Measurements from ENCODE around the gene NETO2.

The NETO2 gene

GRCh38 chr16:47047524-47048203 is 96.1 kb downstream of the NETO2 start:
- DNase-seq (ENCODE audit: low read depth in 4 of 4, low spot score in 1 of 4) = no peak

GRCh38 chr16:47046726-47047523 is 96.8 kb downstream of the NETO2 start:
- no peak for DNase-seq (ENCODE audit: low read depth in 4 of 4, low spot score in 1 of 4)

- DNase-seq (ENCODE audit: low read depth in 4 of 4, low spot score in 1 of 4) = no peak
These were observed 98.3 kb downstream of the NETO2 start for GRCh38 chr16:47045459-47045858.

GRCh38 chr16:47045023-47045422 is 98.7 kb downstream of the NETO2 start:
- DNase-seq (ENCODE audit: low read depth in 4 of 4, low spot score in 1 of 4) = no peak

GRCh38 chr16:47043970-47044684 is 99.6 kb downstream of the NETO2 start:
- DNase-seq (ENCODE audit: low read depth in 4 of 4, low spot score in 1 of 4) = no peak

DNA sequence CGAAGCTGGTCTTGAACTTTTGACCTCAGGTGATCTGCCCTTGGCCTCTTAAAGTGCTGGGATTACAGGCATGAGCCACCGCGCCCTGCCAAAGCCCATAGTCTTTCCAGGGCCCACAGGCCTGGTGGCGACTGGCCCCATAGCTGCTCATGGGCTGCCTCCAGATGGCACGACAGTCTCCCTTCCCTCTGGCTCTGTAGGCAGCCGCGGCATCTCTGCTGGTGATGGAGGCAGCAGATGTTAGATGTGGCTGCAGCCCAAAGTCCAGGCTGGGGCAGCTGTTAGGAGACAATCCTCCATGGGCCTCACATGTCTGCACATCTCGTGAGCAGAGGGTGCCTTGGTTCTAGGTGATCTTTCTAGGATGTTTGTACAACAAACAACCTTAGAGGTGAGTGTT is 100.5 kb downstream of the NETO2 start:
- no peak for DNase-seq (ENCODE audit: low read depth in 4 of 4, low spot score in 1 of 4)

- peak; percentile 84 to 93 (median 85) for DNase-seq (ENCODE audit: low read depth in 4 of 4, low spot score in 1 of 4)
These were observed 105.8 kb downstream of the NETO2 start for GRCh38 chr16:47037746-47038458.

GRCh38 chr16:47037396-47037745 is 106.4 kb downstream of the NETO2 start:
- peak in 3 of 4 experiments; percentile 6 to 25 (median 11) for DNase-seq (ENCODE audit: low read depth in 4 of 4, low spot score in 1 of 4)

GRCh38 chr16:47036201-47036600 is 107.5 kb downstream of the NETO2 start:
- DNase-seq (ENCODE audit: low read depth in 4 of 4, low spot score in 1 of 4) = no peak

DNA sequence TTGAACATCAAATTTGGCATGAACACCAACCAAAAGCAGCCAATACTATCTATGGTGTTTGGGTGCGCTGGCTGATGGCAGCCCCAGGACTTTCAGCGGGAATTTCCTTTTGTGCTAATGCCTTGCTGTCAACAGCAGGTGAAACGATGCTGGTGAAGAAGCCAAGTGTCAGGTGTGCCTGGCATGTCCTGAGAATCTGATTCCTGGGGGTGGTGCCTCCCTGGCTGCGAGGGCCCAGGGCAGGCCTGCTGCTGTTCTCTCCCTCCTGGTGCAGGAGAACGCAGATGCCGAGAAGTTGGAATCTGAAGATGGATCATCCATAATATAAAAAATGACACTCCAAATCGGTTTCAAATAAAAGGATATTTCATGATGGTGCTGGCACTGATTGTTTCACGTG is 108.3 kb downstream of the NETO2 start:
- no peak for DNase-seq (ENCODE audit: low read depth in 4 of 4, low spot score in 1 of 4)

GRCh38 chr16:47034455-47034854 is 109.3 kb downstream of the NETO2 start:
- DNase-seq (ENCODE audit: low read depth in 4 of 4, low spot score in 1 of 4) = no peak

GRCh38 chr16:47033176-47033575 is 110.6 kb downstream of the NETO2 start:
- DNase-seq (ENCODE audit: low read depth in 4 of 4, low spot score in 1 of 4) = no peak

GRCh38 chr16:47029724-47030123 is 114.0 kb downstream of the NETO2 start:
- DNase-seq (ENCODE audit: low read depth in 4 of 4, low spot score in 1 of 4) = no peak

DNA sequence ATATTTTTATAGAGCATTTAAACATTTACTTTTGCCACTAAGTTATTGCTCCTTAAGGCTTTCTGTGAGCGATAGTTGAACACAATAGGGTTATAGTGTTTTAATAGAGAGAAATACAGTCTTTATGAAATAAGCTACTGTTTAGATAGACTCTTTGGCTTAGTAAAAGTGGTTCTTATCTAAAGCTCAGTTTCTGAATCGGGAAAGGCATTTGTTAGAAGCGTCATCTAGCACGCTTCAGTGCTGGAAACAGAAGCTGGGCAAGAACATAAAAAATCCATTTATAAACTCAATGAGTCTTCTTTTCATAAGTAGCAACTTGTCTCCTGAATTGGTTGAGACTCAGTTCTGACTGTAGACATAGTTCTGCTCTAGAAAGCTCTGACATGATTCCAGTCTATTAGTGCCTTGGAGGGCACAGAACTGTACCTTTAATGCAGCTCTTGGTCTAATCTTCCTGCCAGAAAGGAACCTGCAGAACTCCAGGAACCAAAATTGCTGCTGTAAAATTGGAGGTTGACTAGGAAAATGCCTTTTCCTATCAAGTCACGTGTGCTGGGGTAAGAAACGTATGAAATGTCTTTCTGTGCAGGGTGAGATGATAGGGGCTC is 114.9 kb downstream of the NETO2 start:
- no peak for DNase-seq (ENCODE audit: low read depth in 4 of 4, low spot score in 1 of 4)

Measured in stimulated activated CD4-positive, alpha-beta T cell treated with anti-CD3 and anti-CD28 coated beads, Interleukin-1b, Interleukin-23, amount 100 ng/mL, for 24 hours (primary cell).